ENCODE measurements around the gene MUC21.
A peak's percentile ranks its signal among the peaks of the same experiment; 100 is the strongest.
"Not testable (repeated sequence)": the region's sequence is repeated elsewhere in the genome, so short reads cannot be mapped to it uniquely, and the experiment has no call there.

Gene MUC21

DNA sequence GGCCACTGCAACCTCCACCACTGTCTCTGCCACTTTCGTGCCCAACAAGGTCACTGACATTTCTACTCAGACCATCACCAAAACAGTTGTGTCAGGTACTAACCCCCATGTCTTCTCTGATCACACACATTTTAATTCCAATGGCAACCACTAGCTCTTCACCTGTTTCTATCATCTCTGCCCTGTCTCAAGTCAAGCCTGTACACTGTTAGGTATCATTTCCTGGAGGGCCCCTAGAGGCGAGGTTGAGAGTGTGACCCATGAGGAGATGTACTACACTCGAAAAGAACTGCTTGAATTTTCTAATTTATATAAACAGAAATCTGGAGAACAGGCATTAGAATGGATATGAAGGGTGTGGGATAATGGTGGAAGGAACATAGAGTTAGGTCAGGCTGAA, 17.4 kb upstream of the MUC21 start:
- DNase-seq (ENCODE audit: low read depth in 2 of 3, low spot score in 1 of 3), result no peak

DNA sequence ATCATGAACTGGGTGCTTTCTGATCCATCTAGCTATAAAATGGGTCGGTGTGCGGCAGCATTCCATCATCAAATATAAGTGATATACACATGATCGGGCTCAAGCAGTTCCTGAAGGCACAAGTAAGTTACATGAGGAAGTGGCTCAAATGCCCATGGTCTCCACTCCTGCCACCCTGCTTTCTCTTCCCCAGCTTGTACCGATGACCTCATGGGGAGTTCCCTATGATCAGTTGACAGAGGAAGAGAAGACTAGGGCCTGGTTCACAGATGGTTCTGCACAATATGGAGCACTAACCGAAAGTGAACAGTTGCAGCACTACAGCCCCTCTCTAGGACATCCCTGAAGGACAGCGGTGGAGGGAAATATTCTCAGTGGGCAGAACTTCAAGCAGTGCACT, 14.3 kb upstream of the MUC21 start:
- not testable (repeated sequence) for DNase-seq (ENCODE audit: low read depth in 2 of 3, low spot score in 1 of 3)

GRCh38 chr6:30970946-30971345, 12.6 kb upstream of the MUC21 start:
- no peak for DNase-seq (ENCODE audit: low read depth in 2 of 3, low spot score in 1 of 3)

DNA sequence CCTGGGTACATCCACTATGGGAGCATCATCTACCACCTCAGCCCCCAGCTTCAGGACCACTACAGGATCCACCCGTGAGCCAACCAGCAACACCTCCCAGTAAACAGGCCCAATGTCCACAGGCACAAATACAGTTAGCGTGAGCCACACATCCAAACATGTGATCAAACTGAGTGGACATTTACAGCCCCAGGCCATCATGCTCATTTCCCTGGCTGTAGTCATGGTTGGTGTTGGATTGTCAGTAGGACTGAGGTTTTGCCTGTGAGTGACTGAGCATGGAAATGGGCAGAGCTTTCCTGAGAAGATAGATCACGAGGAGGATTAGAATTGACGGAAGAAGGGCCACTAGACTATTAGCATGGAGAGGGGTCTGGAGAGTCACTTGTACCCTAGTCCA, 10.7 kb upstream of the MUC21 start:
- no peak for DNase-seq (ENCODE audit: low read depth in 2 of 3, low spot score in 1 of 3)

DNA sequence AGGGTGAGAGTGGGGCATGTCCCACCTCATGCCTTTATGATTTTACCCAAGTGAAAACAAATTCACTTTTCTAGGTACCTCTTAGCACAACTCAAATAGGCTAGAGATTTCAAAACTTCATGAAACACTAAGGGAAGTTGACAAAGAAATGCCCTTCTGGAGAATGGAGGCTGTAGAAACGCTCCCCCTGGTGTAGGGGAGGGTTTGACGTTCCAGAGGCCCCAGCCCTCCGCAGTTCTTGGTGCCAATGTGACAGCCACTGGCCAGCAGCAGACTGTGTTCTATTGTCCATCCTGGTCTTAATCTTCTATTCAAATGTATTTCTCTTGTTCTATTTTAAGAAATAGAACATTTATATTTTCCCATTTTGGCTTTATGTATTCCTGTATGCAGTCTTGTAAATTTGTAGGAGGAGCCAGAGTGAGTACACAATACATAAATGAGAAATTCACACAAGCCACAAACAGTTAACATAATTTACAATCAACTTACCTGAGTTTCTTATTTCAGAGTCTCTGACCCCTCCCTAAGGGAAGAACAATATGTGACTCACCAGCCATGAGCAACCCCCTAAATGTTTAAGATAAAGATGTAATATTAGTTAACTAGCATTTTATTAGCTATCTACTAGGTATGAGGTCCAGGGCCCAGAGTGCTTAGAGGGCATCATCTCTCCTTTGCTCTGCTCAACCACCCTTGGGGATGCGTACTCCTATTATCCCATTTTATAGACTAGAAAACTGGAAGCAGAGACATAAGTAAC, 8.8 kb upstream of the MUC21 start:
- no peak for DNase-seq (ENCODE audit: low read depth in 2 of 3, low spot score in 1 of 3)

DNA sequence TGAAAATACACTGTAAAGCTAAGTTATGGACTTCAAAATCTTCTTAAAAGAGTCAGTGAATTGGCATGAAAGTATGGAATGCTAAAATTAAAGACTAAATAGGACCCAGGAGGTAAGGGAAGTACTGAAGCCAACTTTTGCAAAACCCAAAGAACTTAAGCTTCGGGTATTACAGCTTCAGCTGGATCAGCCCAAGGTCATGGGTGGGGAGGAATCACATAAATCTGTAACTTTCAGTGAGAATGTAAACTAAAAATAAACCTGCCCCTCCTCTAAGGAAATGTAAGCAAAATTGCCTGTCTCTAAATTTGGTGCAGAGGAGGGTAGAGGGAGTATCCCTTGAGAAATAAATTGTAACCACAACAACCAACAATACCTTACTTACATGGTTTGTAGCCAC, 4.4 kb upstream of the MUC21 start:
- DNase-seq (ENCODE audit: low read depth in 2 of 3, low spot score in 1 of 3), result no peak

DNA sequence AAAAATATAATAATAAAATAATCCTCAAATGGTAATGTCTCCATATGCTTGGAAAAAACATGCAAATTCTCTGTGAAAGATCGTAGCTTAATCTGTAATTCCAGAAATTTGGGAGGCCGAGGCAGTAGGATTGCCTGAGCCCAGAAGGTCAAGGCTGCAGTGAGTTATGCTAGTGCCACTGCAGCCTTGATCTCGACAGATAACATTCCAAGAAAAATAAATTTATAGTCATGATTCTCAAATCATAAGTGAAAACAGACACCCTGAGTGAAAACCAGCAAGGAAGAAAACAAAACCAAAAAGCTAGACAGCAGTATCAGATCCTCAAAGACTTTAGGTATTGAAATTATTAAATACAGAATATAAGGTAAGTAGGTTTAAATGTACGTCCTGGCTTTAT, 3.8 kb upstream of the MUC21 start:
- DNase-seq (ENCODE audit: low read depth in 2 of 3, low spot score in 1 of 3), result no peak

DNA sequence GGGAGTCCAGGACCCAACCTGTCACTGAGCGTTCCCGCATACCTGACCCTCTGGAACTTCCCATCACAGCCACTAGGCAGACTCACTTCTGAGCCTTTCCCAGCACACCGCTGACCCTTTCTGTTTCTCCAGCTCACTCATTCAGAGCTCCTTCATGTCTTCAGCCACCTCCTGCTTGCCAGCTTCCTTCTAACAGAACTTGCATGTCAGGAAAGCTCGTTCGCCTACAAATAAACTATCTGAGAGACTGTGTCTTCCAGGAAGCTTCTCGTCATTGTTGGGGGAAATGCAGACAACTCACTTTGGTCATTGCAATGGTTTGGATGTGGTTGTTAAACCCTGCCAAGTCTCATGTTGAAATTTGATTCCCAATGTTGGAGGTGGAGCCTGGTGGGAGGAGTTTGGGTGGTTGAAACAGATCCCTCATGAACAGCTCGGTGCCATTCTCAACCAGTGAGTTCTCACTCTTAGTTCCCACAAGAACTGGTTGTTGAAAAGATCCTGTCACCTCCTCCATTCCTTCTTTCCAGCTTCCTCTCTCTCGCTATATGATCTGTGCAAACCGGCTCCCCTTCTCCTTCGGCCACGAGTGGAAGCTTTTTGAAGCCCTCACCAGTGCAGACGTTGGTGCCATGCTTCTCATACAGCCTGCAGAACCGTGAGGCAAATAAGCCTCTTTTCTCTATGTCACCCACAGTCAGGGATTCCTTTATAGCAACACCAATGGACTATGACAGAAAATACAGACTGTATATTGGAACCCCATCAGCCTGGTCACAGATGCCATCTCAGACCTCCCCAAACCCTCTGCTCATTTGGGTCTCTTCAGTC, 1.4 kb upstream of the MUC21 start:
- DNase-seq (ENCODE audit: low read depth in 2 of 3, low spot score in 1 of 3), result no peak

GRCh38 chr6:30985490-30985889, 2.0 kb downstream of the MUC21 start:
- peak in 1 of 3 donors; percentile 26 for DNase-seq (ENCODE audit: low read depth in 2 of 3, low spot score in 1 of 3)

GRCh38 chr6:30987304-30987703, 3.8 kb downstream of the MUC21 start:
- no peak for DNase-seq (ENCODE audit: low read depth in 2 of 3, low spot score in 1 of 3)

DNA sequence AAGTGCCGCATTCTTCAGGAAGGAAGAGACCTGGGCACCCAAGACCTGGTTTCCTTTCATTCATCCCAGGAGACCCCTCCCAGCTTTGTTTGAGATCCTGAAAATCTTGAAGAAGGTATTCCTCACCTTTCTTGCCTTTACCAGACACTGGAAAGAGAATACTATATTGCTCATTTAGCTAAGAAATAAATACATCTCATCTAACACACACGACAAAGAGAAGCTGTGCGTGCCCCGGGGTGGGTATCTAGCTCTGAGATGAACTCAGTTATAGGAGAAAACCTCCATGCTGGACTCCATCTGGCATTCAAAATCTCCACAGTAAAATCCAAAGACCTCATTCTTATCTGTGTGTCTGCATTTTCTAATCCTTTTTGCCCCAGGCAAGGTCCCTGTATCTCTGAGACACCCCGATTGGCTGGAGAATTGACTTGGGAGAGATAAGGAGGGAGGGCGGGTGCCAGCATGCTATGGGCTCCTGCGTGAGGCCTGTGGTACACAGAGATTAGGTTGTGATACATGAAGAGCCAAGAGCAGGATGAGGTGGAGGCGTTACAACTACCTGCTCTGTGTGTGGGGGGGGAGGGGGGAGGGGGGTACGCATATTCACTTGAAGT, 4.8 kb downstream of the MUC21 start:
- DNase-seq (ENCODE audit: low read depth in 2 of 3, low spot score in 1 of 3), result no peak

GRCh38 chr6:30990422-30991086, 7.0 kb downstream of the MUC21 start:
- DNase-seq (ENCODE audit: low read depth in 2 of 3, low spot score in 1 of 3), result no peak

DNA sequence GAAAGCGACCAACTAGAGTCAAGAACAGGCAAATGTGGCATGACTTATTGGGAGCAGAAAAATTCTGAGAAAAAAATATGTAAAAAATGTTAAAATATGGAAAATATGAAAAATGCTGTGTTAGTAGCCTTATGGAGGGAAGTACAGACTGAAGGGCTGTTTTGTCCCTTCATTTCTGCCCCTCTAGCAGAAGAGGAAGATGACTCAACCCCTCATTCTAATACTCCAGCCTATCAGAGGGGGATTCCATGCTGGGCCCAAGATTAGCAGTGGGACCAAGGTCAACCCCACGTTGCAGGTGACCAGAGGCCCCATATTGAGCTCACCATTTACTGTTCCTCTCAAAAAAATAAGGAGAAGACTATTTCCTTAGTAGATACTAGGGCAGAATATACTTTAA, 8.4 kb downstream of the MUC21 start:
- DNase-seq (ENCODE audit: low read depth in 2 of 3, low spot score in 1 of 3), result no peak

DNA sequence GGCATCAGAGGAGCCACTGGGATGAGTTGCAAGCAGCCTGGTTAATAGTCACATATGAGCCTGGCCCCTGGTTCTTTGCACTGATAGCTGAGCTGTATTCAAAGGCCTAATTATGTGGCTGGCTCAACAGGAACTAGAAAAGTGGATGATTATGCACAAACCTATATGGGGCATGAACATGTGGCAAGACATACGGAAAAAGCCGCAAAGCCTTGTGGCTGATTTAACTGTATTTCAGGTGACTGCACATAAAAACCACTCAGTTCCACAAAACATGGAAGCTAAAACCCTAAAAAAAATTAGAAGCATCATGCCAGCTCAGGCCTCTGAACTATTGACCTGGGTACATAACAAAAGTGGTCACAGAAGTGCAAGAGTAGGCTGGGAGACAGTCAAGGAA, 13.8 kb downstream of the MUC21 start:
- DNase-seq (ENCODE audit: low read depth in 2 of 3, low spot score in 1 of 3), result no peak

DNA sequence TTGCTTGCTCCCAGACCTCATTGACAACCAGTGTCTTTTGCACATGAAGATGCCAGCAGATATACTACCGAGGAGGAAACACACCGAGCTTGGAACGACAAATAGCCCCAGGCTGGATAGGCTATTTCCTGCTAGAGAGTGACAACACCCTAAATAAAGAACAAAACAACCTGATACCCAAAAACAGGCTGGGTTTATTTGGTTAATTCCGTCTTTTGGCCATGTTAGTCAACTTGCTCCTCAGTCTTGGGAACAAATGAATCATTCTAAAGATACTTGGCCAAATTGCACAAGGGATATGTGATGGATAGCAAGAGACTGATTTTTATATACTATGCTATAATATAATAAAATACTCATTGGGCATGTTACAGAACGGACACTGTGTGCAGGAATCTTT, 15.3 kb downstream of the MUC21 start:
- no peak for DNase-seq (ENCODE audit: low read depth in 2 of 3, low spot score in 1 of 3)

DNA sequence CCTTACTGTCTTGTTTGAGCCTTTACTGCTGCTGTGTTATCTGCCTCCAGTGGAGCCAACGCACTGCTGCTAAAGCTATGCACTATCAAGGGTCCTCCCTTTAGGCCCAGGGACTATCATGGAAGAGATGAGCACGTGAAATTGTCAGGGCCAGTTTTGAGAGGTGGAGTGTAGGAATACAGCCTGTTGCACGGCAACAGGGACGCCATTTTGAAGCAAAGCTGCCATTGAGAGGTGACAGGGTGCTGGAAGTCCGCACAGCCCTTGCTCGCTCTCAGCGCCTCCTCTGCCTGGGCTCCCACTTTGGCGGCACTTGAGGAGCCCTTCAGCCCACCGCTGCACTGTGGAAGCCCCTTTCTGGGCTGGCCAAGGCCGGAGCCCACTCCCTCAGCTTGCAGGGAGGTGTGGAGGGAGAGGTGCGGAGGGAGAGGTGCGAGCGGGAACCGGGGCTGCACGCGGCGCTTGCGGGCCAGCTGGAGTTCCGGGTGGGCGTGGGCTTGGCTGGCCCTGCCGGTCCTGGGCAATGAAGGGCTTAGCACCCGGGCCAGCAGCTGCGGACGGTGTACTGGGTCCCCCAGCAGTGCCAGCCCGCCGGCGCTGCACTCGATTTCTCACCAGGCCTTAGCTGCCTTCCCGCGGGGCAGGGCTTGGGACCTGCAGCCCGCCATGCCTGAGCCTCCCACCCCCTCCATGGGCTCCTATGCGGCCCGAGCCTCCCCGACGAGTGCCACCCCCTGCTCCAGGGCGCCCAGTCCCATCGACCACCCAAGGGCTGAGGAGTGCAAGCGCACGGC, 16.7 kb downstream of the MUC21 start:
- DNase-seq (ENCODE audit: low read depth in 2 of 3, low spot score in 1 of 3), result not testable (repeated sequence)

DNA sequence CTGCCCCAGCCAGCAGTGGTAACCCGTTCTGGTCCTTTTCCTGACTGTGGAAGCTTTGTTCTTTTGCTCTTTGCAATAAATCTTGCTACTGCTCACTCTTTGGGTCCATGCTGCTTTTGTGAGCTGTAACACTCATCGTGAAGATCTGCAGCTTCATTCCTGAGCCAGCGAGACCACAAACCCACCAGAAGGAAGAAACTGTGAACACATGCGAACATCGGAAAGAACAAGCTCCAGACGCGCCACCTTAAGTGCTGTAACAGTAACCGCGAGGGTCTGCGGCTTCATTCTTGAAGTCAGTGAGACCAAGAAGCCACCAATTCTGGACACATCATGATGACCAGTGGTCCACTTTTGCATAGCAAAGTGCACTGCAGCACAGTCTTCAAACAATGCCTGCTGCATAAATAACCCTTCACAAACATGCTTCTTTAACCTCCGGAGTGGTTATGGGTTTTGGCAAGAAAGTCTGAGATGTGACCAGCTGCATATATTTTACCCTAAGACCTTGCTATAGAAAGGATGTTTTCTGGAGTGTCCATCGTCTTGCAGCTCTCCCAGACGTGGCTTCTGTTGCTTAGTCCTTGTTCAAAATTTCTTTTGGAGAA, 17.9 kb downstream of the MUC21 start:
- DNase-seq (ENCODE audit: low read depth in 2 of 3, low spot score in 1 of 3), result no peak

GRCh38 chr6:31002471-31002870, 19.0 kb downstream of the MUC21 start:
- DNase-seq (ENCODE audit: low read depth in 2 of 3, low spot score in 1 of 3), result no peak

DNA sequence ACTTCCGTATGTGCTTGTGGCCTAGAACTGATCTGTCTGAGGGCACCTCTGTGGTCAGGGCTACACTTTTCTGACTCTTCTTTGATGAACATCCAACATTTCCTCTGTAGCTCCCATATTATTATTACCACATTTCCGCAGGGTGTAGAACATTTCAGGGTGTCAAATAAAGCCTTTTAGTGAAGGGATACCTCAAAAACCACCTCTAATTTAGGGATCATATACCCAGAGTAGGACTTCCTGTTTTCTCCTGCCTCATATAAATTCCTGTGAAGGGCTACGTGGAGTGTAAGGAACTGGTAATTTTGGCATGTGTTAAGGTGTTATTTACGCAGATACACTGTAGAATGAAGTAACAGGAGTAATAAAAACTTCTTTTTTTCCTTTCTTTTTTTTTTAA, 21.3 kb downstream of the MUC21 start:
- no peak for DNase-seq (ENCODE audit: low read depth in 2 of 3, low spot score in 1 of 3)

DNA sequence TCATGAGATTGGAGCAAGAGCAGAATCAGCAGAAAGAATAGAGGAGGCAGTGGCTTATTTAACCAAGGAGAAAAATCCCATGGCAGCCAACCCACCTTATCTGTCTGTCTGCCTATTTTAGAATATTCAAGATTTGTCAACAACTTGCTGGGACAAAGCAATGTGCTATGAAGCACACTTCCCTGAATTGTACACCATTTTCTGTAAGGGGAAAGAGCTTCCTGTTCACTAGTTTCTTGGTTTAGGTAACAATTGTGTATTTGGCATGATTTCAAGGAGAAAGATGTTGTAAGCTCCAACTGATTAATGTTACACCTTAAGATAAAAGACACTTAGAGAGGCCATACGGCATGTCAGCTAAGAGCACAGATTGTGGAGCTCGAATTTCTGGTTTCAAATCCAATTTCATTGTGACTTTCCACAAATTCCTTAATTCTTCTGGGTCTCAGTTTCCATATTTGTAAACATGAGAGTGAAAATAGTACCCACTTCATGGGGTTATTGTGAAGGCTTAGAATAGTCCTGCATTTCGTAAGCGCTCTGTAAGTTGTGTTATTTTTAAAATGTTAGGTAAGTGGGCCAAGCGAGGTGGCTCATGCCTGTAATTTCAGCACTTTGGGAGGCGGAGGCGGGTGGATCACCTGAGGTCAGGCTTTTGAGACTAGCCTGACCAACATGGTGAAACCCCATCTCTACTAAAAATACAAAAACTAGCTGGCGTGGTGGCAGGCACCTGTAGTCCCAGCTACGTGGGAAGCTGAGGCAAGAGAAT, 21.9 kb downstream of the MUC21 start:
- DNase-seq (ENCODE audit: low read depth in 2 of 3, low spot score in 1 of 3), result no peak

All from stimulated activated CD4-positive, alpha-beta T cell treated with anti-CD3 and anti-CD28 coated beads, Interleukin-12 subunit alpha, Interleukin-12 subunit beta, amount 100 ng/mL, for 48 hours (primary cell).